ENCODE results near the gene SCN2B. TPM values are rescaled to one million over a fixed set of nuclear protein-coding genes. Genes with fewer than 3 reads are reported as not detected.
"Not testable (repeated sequence)": the region's sequence is repeated elsewhere in the genome, so short reads cannot be mapped to it uniquely, and the experiment has no call there.

The SCN2B gene
- polyA plus RNA-seq, 3 donors from 2014 or later = not detected

DNA sequence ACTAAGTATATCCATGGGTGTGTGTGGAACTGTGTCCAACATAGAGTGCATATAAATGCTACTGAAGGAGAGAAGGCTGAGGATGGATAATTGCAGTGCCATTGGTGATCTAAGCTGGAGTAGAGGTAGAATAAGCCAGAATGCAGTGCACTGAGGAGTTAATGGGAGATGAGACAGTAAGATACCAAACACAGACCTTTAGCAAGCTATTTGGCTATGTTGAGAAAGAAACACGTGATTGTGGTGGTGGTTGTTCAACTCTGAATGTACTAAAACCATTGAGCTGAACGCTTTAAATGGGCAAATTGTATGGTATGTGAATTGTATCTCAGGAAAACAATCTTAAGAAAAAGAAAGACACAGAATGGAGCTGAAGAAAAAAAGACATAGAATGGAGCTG is 25.5 kb upstream of the SCN2B start:
- H3K4me1 Mint-ChIP-seq = peaks cover 26 to 29% of the 10 kb centered on the region in 2 donors
- DNase-seq = peak in 1 of 3 donors; percentile 20
- H3K36me3 Mint-ChIP-seq = peaks cover 0 to 3% (median 0%) of the 10 kb centered on the region in 3 donors
- H3K27me3 Mint-ChIP-seq (ENCODE audit: low read depth in 3 of 3) = peaks cover 0 to 3% (median 3%) of the 10 kb centered on the region in 3 donors
- no peaks in the 10 kb centered on the region for H3K9me3 Mint-ChIP-seq
- H3K4me3 Mint-ChIP-seq = no peak overlapping the region
- H3K27ac Mint-ChIP-seq = no peak overlapping the region

DNA sequence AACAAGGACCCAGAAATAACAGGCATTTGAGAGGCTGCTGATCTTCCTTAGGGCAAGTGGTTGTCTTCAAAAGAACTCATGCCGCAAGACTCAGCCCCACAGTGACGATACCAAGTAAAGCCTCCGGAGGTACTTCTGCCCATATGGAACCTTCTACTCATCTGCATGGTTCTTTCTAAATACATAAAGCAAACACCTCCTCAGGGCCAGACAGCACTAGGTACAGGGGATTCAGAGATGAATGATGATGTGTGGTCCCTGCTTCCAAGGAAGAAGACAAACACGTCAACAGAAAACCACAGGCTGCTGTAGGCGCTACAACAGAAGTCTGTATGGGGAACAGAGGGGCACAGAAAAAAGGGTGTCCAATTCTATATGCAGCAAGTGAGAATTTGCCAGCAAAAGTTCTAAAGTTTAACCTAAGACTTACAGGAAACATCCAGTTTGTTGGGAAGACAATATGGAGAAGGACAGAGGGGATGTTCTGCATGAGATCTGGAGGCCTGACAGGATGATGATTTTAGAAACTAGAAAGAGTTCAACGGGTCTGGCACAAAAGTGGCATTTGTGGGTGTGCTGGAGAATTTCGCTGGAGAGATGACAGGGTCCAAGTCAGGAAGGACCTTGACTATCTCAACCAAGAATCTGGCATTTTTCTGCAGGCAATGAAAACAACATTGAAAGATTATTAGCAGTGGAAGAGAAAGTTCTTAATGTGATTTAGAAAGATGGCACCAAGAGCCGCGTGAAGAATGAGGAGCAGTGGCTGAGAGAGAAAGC is 24.7 kb upstream of the SCN2B start:
- Mint-ChIP-seq H3K27ac (no peak overlapping the region), H3K27me3 (ENCODE audit: low read depth in 3 of 3) (peaks cover 0 to 3% (median 1%) of the 10 kb centered on the region in 3 donors), H3K36me3 (peaks cover 0 to under 1% (median 0%) of the 10 kb centered on the region in 3 donors), H3K4me1 (peaks cover 17 to 20% of the 10 kb centered on the region in 2 donors), H3K4me3 (no peak overlapping the region), H3K9me3 (no peaks in the 10 kb centered on the region)
- peak in 1 of 3 donors; percentile 24 for DNase-seq

DNA sequence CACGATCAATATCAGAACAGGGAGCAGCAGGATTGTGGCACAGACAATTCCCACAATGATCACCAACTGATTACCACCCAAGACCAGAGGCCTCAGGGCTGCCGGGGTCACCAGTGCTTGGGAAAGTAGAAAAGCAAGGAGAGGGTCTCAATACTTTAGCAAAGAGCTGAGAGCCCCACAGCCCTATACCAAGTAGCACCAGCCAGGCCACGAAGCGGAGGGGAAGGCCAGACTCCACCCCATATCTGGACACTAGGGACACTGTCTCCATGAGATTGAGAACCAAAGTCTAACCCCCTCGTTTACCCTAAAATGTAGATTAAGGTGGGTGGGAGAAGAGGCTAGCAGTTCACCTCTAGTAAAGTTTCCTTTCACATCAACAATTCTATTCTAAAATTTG is 24.1 kb upstream of the SCN2B start:
- Mint-ChIP-seq H3K36me3 (no peaks in the 10 kb centered on the region), H3K4me1 (peaks cover 11 to 14% of the 10 kb centered on the region in 2 donors), H3K27me3 (ENCODE audit: low read depth in 3 of 3) (peaks cover 0 to 3% (median 0%) of the 10 kb centered on the region in 3 donors), H3K9me3 (no peaks in the 10 kb centered on the region), H3K27ac (no peak overlapping the region), H3K4me3 (no peak overlapping the region)
- DNase-seq = no peak

DNA sequence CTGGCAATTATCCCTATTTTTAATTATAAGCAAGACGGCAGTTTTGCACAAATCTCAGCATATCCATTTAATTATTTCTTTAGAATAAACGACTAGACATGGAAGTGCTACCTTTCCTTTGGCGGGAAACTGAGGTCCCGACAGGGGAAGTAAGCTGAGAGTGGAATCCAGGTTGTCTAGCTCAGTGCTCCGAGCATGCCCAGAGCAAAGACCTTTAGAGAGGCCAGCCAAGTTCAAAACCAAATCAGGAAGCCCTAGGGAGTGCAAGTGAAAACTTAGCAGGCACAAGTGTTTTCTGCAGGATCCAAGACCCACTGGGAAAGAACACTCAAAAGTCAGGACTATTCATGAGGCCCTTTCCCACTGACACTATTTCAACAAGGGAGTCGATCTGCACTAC is 22.7 kb upstream of the SCN2B start:
- Mint-ChIP-seq H3K27me3 (ENCODE audit: low read depth in 3 of 3) (peaks cover 0 to 3% (median 2%) of the 10 kb centered on the region in 3 donors), H3K27ac (peak overlapping the region in 1 of 6 donors; percentile 53), H3K4me3 (peak overlapping the region in 2 of 5 donors; percentile 61 to 63), H3K4me1 (peaks cover 10 to 11% of the 10 kb centered on the region in 2 donors), H3K36me3 (no peaks in the 10 kb centered on the region), H3K9me3 (no peaks in the 10 kb centered on the region)
- DNase-seq = no peak

DNA sequence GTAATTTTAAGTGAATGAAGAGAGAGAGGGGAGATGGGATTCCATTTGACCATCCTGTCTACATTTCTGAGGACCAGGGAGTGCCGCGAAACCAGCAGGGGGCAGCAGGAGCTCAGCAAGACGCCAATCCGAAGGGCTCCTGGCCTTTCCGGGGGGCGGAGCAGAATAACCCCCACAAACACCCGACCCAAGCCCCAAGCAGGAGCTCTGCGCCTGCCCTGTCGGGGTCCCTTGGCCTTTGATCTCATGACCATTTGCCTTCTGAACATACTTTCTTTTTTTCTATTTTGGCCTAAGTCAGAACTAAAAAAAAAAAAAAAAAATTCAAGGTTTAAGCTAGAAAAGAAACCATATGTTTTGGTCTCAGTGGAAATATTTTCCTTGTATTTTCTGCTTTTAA is 21.9 kb upstream of the SCN2B start:
- H3K4me3 Mint-ChIP-seq = peak overlapping the region; percentile 52 to 73 (median 59)
- no peaks in the 10 kb centered on the region for H3K9me3 Mint-ChIP-seq
- peak overlapping the region in 3 of 6 donors; percentile 16 to 67 (median 53) for H3K27ac Mint-ChIP-seq

DNA sequence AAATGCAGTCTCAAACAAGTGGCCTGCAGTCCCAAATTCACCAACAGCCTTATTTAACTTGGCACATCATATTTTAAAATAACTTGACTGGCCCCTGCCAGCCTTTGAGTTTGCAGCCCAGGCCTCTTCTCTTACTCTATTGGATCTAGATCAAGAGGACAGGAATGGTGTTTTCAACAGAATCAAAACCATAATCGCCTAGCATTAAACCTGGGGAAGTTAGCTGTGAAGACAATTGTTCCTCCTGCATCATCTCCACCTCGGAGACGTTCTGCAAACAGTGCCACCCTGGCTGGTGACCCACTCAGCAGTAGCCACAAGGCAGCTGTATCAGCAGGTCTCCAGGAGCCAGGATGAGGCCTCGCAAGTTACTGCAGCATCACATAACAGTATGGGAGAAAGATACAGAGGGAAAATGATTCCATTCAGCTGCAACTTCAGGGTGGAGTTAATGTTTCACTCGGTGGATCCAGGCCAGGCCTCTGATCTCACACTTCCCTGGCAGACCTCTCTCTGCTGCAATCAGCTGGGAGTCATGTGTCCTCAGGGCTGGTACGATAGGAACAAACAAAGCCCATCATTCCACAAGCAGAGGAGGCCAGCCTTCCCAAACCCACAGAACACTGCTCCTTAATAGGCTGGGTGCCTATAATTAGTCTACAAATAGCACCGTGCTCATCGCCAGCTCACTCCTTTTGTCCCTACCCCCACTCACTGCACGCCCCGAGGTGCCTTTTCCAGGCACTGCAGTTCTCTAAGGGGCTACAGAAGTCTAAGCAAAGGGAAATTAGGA is 18.6 kb upstream of the SCN2B start:
- H3K36me3 Mint-ChIP-seq = peaks cover 0 to 3% (median 0%) of the 10 kb centered on the region in 3 donors
- no peak overlapping the region for H3K27ac Mint-ChIP-seq
- peaks cover 1 to 12% (median 6%) of the 10 kb centered on the region in 3 donors for H3K27me3 Mint-ChIP-seq (ENCODE audit: low read depth in 3 of 3)

More for the DNA sequence above, 21.9 kb upstream of the SCN2B start:
- DNase-seq = peak; percentile 77 to 84 (median 78)
- Mint-ChIP-seq H3K36me3 (no peaks in the 10 kb centered on the region), H3K4me1 (peaks cover 10 to 11% of the 10 kb centered on the region in 2 donors), H3K27me3 (ENCODE audit: low read depth in 3 of 3) (peaks cover 0 to 6% (median 2%) of the 10 kb centered on the region in 3 donors)

DNA sequence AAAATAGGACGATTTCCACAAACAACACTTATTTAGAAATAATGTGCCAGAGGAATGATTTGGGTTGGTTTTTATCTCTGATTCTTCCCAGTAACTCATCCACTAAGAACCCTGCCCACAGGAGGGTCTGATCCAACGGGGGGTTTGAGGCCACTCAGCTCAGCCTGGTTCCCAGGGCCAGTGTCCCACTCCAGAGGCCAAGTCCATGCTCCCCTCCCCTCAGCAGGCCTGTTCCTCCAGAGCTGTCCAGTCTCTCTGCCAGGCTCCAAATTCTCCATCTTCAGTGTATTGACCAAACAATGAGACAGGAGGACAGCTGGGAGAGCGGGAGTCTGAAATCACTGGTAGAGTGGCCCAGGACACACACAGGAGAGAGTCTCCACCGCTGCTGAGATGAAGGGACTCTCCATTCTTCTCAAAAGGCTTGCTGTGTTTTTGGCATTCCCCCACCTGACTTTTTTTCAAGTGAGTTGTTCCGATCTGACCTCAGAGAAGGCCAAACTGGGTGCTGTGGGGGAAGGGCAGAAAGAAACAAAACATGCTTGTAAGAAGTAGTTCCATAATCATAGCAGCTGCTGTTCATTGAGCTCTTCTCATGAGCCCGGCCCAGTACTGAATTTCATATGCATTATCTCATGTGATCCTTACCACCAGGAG is 17.6 kb upstream of the SCN2B start:
- peaks cover 0 to 7% (median 3%) of the 10 kb centered on the region in 6 donors for H3K9me3 Mint-ChIP-seq
- H3K27ac Mint-ChIP-seq = no peak overlapping the region
- peaks cover 0 to 3% (median 0%) of the 10 kb centered on the region in 3 donors for H3K36me3 Mint-ChIP-seq
- no peak for DNase-seq
- H3K4me3 Mint-ChIP-seq = no peak overlapping the region
- peaks cover 8 to 11% of the 10 kb centered on the region in 2 donors for H3K4me1 Mint-ChIP-seq
- H3K27me3 Mint-ChIP-seq (ENCODE audit: low read depth in 3 of 3) = peaks cover 5 to 15% (median 8%) of the 10 kb centered on the region in 3 donors

More for the DNA sequence above, 18.6 kb upstream of the SCN2B start:
- DNase-seq = no peak
- Mint-ChIP-seq H3K4me3 (no peak overlapping the region), H3K9me3 (peaks cover 0 to 7% (median 3%) of the 10 kb centered on the region in 6 donors), H3K4me1 (peaks cover 8 to 11% of the 10 kb centered on the region in 2 donors)

DNA sequence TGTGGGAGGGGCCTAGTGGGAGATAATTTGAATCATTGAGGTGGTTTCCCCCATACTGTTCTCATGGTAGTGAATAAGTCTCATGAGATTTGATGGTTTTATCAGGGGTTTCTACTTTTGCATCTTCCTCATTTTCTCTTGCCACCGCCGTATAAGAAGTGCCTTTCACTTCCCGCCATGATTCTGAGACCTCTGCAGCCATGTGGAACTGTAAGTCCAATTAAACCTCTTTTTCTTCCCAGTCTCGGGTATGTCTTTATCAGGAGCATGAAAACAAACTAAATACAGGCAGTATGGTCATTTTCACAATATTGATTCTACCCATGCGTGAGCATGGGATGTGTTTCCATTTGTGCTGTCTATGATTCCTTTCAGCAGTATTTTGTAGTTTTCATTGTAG is 16.4 kb upstream of the SCN2B start:
- not testable (repeated sequence) for H3K4me1 Mint-ChIP-seq, H3K36me3 Mint-ChIP-seq, H3K4me3 Mint-ChIP-seq, DNase-seq, H3K9me3 Mint-ChIP-seq, H3K27ac Mint-ChIP-seq
- peaks cover 7 to 18% (median 8%) of the 10 kb centered on the region in 3 donors for H3K27me3 Mint-ChIP-seq (ENCODE audit: low read depth in 3 of 3)

DNA sequence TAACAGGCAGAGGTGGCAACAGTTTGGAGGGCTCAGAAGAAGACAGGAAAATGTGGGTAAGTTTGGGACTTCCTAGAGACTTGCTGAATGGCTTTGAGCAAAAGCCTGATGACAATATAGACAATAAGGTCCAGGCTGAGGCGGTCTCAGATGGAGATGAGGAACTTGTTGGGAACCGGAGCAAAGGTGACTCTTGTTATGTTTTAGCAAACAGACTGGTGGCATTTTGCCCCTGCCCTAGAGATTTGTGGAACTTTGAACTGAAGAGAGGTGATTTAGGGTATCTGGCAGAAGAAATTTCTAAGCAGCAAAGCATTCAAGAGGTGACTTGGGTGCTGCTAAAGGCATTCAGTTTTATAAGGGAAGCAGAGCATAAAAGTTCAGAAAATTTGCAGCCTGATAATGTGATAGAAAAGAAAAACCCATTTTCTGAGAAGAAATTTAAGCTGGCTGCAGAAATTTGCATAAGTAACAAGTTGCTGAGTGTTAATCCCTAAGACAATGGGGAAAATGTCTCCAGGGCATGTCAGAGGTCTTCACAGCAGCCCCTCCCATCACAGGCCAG is 14.6 kb upstream of the SCN2B start:
- H3K36me3 Mint-ChIP-seq, H3K4me3 Mint-ChIP-seq, H3K9me3 Mint-ChIP-seq, H3K27ac Mint-ChIP-seq, H3K4me1 Mint-ChIP-seq, DNase-seq: not testable (repeated sequence)
- H3K27me3 Mint-ChIP-seq (ENCODE audit: low read depth in 3 of 3) = peaks cover 10 to 14% (median 10%) of the 10 kb centered on the region in 3 donors

DNA sequence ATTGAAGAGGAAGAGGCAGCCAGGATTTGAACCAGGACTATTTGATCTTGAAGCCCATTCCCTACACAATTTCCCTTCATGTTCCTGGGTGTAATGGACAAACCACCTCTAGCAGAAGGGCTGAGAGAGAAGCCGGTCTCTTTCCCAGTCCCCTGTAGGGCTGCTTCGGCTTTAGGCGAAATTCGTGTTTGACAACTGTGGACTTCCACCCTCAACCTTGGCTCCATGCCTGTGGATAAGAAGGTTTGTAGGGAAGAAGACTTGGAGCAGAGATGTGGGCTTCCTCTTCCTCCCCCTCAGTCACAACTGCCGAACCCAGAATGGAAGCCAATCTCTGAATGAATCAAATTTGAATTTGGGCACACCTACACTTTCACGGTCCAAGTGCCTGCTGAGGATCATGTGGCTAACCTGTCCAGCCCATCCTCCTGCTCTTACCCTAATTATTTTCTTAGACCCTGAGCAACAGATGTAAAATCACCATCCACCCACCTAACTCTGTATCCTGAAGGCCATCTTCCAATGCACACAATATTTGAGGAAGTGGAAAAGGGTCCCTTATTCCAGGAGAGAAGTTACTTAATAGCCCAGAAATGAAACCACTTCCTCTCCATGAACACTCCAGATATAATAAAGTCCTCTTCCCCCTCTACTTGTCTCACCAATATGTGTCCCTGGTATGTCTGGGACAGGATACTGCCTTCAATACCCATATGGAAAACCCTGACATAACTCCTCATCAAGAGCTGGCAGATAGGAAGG is 10.1 kb upstream of the SCN2B start:
- H3K36me3 Mint-ChIP-seq = no peaks in the 10 kb centered on the region
- H3K27ac Mint-ChIP-seq = no peak overlapping the region
- no peak overlapping the region for H3K4me3 Mint-ChIP-seq
- no peaks in the 10 kb centered on the region for H3K4me1 Mint-ChIP-seq
- peaks cover 0 to 5% (median 3%) of the 10 kb centered on the region in 6 donors for H3K9me3 Mint-ChIP-seq
- DNase-seq = no peak
- H3K27me3 Mint-ChIP-seq (ENCODE audit: low read depth in 3 of 3) = peaks cover 7 to 17% (median 11%) of the 10 kb centered on the region in 3 donors

DNA sequence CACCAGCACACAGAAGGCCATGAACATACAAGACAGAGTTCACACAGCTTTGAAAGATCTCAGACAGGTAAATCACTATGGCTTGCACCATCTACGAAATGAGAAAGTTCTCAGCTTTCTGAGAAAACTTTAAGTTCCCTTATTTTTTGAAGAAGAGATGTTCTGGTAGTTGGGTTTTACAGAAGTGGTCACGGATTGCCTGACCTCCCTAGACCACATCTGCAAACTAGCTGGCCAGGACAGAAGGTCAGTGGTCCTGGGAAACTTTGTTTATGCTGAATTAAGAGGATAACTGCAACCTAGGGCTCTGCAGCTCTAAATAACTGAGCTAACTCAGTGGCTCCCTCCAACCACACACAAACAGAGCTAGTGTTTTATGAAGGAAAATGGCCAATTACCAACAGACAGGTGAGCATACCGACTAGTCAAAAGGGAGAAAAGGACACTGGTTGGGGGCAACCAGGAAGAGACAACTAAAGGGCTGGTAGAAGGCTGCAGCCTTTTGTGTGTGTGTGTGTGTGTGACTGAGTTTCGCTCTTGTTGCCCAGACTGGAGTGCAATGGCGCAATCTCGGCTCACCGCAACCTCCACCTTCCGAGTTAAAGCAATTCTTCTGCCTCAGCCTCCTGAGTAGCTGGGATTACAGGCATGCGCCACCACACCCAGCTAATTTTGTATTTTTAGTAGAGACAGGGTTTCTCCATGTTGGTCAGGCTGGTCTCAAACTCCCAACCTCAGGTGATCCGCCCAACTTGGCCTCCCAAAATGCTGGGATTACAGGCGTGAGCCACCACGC is 8.5 kb upstream of the SCN2B start:
- H3K9me3 Mint-ChIP-seq = no peaks in the 10 kb centered on the region
- H3K27ac Mint-ChIP-seq = no peak overlapping the region
- no peak for DNase-seq
- H3K4me3 Mint-ChIP-seq = no peak overlapping the region
- H3K36me3 Mint-ChIP-seq = no peaks in the 10 kb centered on the region
- no peaks in the 10 kb centered on the region for H3K4me1 Mint-ChIP-seq
- peaks cover 3 to 15% (median 11%) of the 10 kb centered on the region in 3 donors for H3K27me3 Mint-ChIP-seq (ENCODE audit: low read depth in 3 of 3)

DNA sequence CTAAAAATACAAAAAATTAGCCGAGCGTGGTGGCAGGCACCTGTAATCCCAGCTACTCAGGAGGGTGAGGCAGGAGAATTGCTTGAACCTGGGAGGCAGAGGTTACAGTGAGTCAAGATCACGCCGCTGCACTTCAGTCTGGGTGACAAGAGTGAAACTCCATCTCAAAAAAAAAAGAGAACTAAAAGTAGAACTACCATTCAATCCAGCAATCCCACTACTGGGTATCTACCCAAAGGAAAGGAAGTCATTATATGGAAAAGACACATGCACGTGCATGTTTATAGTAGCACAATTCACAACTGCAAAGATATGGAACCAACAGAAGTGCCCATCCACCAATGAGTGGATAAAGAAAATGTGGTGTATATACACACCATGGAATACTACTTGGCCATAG is 7.3 kb upstream of the SCN2B start:
- not testable (repeated sequence) for H3K4me1 Mint-ChIP-seq, H3K9me3 Mint-ChIP-seq, DNase-seq, H3K27ac Mint-ChIP-seq, H3K36me3 Mint-ChIP-seq, H3K4me3 Mint-ChIP-seq
- peaks cover 2 to 13% (median 9%) of the 10 kb centered on the region in 3 donors for H3K27me3 Mint-ChIP-seq (ENCODE audit: low read depth in 3 of 3)

All from immature natural killer cell (primary cell).